Loucy (cell line): Measurements from ENCODE around the gene RASD1.

Experiments
- H2AFZ ChIP-seq: fragments of 200-600 bp; sonication (generic); 2 replicates; pipeline ENCODE4 v1.6.0; 2016; ENCODE audit warnings: antibody characterized with exemption, mild to moderate bottlenecking, low read length, moderate library complexity
- H3F3A ChIP-seq: fragments of 200-600 bp; 2 replicates; pipeline ENCODE4 v1.6.0; 2016; ENCODE audit warnings: antibody characterized with exemption, low read depth, mild to moderate bottlenecking
- H3K27me3 ChIP-seq: fragments of 200-600 bp; sonication (generic); 2 replicates; pipeline ENCODE4 v1.6.1; 2014; ENCODE audit warnings: low read length, mild to moderate bottlenecking; ENCODE audit not compliant: insufficient read depth, poor library complexity, severe bottlenecking
- H3K36me3 ChIP-seq: fragments of 200-600 bp; sonication (generic); 2 replicates; pipeline ENCODE4 v1.6.1; 2016; ENCODE audit warnings: low read length; ENCODE audit not compliant: insufficient read depth
- H3K4me1 ChIP-seq: fragments of 200-600 bp; sonication (generic); 2 replicates; pipeline ENCODE4 v1.5.1; 2014; ENCODE audit warnings: low read length, mild to moderate bottlenecking; ENCODE audit not compliant: insufficient read depth, poor library complexity, severe bottlenecking
- H3K4me2 ChIP-seq: fragments of 200-600 bp; sonication (generic); 2 replicates; pipeline ENCODE4 v1.6.0; 2014; ENCODE audit warnings: antibody characterized with exemption, low read length, low read depth, mild to moderate bottlenecking; ENCODE audit not compliant: poor library complexity, severe bottlenecking
- H3K4me3 ChIP-seq: fragments of 200-600 bp; sonication (generic); 2 replicates; pipeline ENCODE4 v1.5.1; 2014; ENCODE audit warnings: low read length, mild to moderate bottlenecking, mixed read lengths; ENCODE audit not compliant: poor library complexity, severe bottlenecking
- H3K79me2 ChIP-seq: fragments of 200-600 bp; sonication (generic); 2 replicates; pipeline ENCODE4 v1.6.1; 2014; ENCODE audit warnings: low read length; ENCODE audit not compliant: insufficient read depth
- H3K9ac ChIP-seq: fragments of 200-600 bp; sonication (generic); 2 replicates; pipeline ENCODE4 v1.6.0; 2014; ENCODE audit warnings: mild to moderate bottlenecking, low read depth, low read length, moderate library complexity; ENCODE audit not compliant: poor library complexity, severe bottlenecking
- H3K9me2 ChIP-seq: fragments of 200-600 bp; sonication (generic); replicated peaks from 2 replicates; pipeline ENCODE4 v1.6.1; 2016; ENCODE audit warnings: low read depth, low read length, mixed read lengths
- H3K9me3 ChIP-seq: fragments of 200-600 bp; sonication (generic); 2 replicates; pipeline ENCODE4 v1.6.1; 2014; ENCODE audit warnings: mild to moderate bottlenecking, antibody characterized with exemption, low read length, low read depth; ENCODE audit not compliant: insufficient read depth
- H4K20me1 ChIP-seq: fragments of 200-600 bp; sonication (generic); 2 replicates; pipeline ENCODE4 v1.6.0; 2014; ENCODE audit warnings: antibody characterized with exemption, low read length, mild to moderate bottlenecking; ENCODE audit not compliant: insufficient read depth, poor library complexity, severe bottlenecking
- EZH2phosphoT487 ChIP-seq: fragments of 200-600 bp; IDR thresholded peaks from 2 replicates; pipeline ENCODE4 v1.6.1; 2018; ENCODE audit warnings: antibody characterized with exemption, mild to moderate bottlenecking, moderate library complexity, borderline replicate concordance
- TF ChIP-seq, protein P1 (sequence below): fragments of 200-600 bp; sonication (generic); conservative IDR thresholded peaks from 2 replicates; pipeline ENCODE4 v1.5.1; 2014; ENCODE audit warnings: mild to moderate bottlenecking, antibody characterized with exemption, low read length

The RASD1 gene

DNA sequence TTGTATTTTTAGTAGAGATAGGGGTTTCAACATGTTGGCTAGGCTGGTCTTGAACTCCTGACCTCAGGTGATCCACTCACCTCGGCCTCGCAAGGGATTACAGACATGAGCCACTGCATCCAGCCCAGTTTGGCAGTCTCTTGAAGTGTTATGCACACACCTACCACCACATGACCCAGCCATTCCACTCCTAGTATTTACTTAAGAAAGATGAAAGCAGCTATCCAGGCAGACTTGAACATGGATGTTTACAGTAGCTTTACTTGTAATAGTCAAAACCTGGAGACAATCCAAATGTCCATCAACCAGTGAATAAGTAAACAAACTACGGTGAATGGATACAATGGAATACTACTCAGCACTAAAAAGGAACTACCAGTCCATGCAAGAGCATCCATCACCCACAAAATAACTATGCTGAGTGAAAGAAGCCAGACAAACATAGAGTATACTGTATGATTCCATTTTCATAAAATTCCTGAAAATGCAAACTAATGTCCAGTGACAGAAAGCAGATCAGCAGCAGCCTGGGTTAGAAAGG is 37.8 kb upstream of the RASD1 start:
- Histone ChIP-seq H2AFZ (no peak overlapping the region), H3K79me2 (no peaks in the 10 kb centered on the region), H3K4me3 (no peak overlapping the region), H3K4me2 (no peak overlapping the region), H3K27me3 (no peaks in the 10 kb centered on the region), H3K9me3 (no peaks in the 10 kb centered on the region), H3F3A (no peaks in the 10 kb centered on the region), H4K20me1 (no peaks in the 10 kb centered on the region), H3K4me1 (no peaks in the 10 kb centered on the region), H3K36me3 (no peaks in the 10 kb centered on the region), H3K9ac (no peak overlapping the region), H3K9me2 (no peaks in the 10 kb centered on the region)
- no peak for TF ChIP-seq EZH2phosphoT487
- TF ChIP-seq, protein P1, sequence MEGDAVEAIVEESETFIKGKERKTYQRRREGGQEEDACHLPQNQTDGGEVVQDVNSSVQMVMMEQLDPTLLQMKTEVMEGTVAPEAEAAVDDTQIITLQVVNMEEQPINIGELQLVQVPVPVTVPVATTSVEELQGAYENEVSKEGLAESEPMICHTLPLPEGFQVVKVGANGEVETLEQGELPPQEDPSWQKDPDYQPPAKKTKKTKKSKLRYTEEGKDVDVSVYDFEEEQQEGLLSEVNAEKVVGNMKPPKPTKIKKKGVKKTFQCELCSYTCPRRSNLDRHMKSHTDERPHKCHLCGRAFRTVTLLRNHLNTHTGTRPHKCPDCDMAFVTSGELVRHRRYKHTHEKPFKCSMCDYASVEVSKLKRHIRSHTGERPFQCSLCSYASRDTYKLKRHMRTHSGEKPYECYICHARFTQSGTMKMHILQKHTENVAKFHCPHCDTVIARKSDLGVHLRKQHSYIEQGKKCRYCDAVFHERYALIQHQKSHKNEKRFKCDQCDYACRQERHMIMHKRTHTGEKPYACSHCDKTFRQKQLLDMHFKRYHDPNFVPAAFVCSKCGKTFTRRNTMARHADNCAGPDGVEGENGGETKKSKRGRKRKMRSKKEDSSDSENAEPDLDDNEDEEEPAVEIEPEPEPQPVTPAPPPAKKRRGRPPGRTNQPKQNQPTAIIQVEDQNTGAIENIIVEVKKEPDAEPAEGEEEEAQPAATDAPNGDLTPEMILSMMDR, result no peak

DNA sequence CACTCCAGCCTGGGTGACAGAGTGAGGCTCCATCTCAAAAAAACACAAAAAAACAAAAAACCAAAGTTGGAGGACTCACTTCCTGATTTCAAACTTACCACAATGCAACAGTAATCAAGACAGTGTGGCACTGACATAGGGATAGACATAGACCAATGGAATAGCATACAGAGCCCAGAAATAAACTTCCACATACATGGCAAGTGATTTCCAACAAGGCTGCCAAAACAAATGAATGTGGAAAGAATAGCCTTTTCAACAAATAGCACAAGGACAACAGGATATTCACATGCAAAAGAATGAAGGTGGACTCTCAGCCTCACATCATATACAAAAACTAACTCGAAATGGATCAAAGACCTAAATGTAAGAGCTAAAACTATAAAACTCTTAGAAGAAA is 36.8 kb upstream of the RASD1 start:
- no peak overlapping the region for H3K4me2 ChIP-seq
- no peaks in the 10 kb centered on the region for H3K36me3 ChIP-seq
- H4K20me1 ChIP-seq, result no peaks in the 10 kb centered on the region
- H3K27me3 ChIP-seq, result no peaks in the 10 kb centered on the region
- no peaks in the 10 kb centered on the region for H3K9me2 ChIP-seq
- no peaks in the 10 kb centered on the region for H3K4me1 ChIP-seq
- no peak overlapping the region for H2AFZ ChIP-seq
- no peaks in the 10 kb centered on the region for H3K79me2 ChIP-seq
- TF ChIP-seq EZH2phosphoT487, result no peak
- TF ChIP-seq, protein P1, result no peak
- H3K9ac ChIP-seq, result no peak overlapping the region
- H3F3A ChIP-seq, result no peaks in the 10 kb centered on the region
- H3K4me3 ChIP-seq, result no peak overlapping the region
- no peaks in the 10 kb centered on the region for H3K9me3 ChIP-seq

DNA sequence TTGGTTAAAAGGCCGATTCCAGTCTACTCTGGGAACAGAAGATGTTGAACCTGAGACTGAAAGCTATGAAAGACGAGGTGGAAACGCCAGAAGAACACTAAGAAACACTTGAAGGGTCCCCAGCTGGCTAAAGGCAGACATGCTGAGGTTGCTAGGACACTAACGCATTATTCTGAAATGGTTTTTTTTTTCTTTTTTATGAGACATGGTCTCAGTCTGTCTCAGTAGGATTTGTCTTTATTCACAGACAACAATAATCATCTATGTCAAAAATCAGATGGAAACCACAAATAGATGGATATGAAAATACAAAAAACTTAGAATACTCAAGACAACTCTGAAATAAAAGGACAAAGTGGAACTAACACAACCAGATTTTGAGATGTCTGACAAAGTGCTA is 35.0 kb upstream of the RASD1 start:
- Histone ChIP-seq H3K4me3 (no peak overlapping the region), H2AFZ (no peak overlapping the region), H3K79me2 (no peaks in the 10 kb centered on the region), H3K4me2 (no peak overlapping the region), H3K27me3 (no peaks in the 10 kb centered on the region), H4K20me1 (no peaks in the 10 kb centered on the region), H3K9me3 (no peaks in the 10 kb centered on the region), H3K4me1 (no peaks in the 10 kb centered on the region), H3K9me2 (no peaks in the 10 kb centered on the region), H3K36me3 (no peaks in the 10 kb centered on the region), H3F3A (no peaks in the 10 kb centered on the region), H3K9ac (no peak overlapping the region)
- no peak for TF ChIP-seq EZH2phosphoT487
- TF ChIP-seq, protein P1, result no peak
